H9 (cell line): ENCODE data around the gene TMEM169. TPM values are rescaled to one million over a fixed set of nuclear protein-coding genes. Genes with fewer than 3 reads are reported as not detected.

Experiments used
- DNase-seq: peaks from one replicate; pipeline ENCODE4 v3.0.0-alpha.2; 2017
- H2AFZ ChIP-seq: one replicate; pipeline ENCODE4 v1.6.1; 2013; ENCODE audit warnings: mild to moderate bottlenecking, low read length, control low read depth, moderate library complexity
- H2AK5ac ChIP-seq: 2 replicates; pipeline ENCODE4 v1.6.1; 2013; ENCODE audit warnings: low read length, control low read depth, mixed read lengths; ENCODE audit not compliant: insufficient read length
- H2BK120ac ChIP-seq: one replicate; pipeline ENCODE4 v1.6.1; 2013; ENCODE audit warnings: low read depth, mild to moderate bottlenecking, low read length, control low read depth, inconsistent platforms; ENCODE audit not compliant: poor library complexity, severe bottlenecking
- H2BK12ac ChIP-seq: 2 replicates; pipeline ENCODE4 v1.6.1; 2013; ENCODE audit warnings: low read length, control low read depth, mixed read lengths, low read depth; ENCODE audit not compliant: insufficient read length
- H2BK15ac ChIP-seq: 2 replicates; pipeline ENCODE4 v1.6.1; 2013; ENCODE audit warnings: low read depth, low read length, control low read depth
- H2BK20ac ChIP-seq: one replicate; pipeline ENCODE4 v1.6.1; 2013; ENCODE audit warnings: low read depth, mild to moderate bottlenecking, low read length, control low read depth, inconsistent platforms; ENCODE audit not compliant: poor library complexity, severe bottlenecking
- H2BK5ac ChIP-seq: 2 replicates; pipeline ENCODE4 v1.6.1; 2013; ENCODE audit warnings: low read length, control low read depth, mixed read lengths; ENCODE audit not compliant: insufficient read length
- H3K14ac ChIP-seq: 2 replicates; pipeline ENCODE4 v1.6.1; 2013; ENCODE audit warnings: low read length, control low read depth; ENCODE audit not compliant: insufficient read depth
- H3K18ac ChIP-seq: 2 replicates; pipeline ENCODE4 v1.6.1; 2013; ENCODE audit warnings: low read depth, mild to moderate bottlenecking, mixed read lengths, low read length, control low read depth; ENCODE audit not compliant: insufficient read length
- H3K23ac ChIP-seq: 2 replicates; pipeline ENCODE4 v1.6.1; 2013; ENCODE audit warnings: low read length, control low read depth, mixed read lengths, low read depth; ENCODE audit not compliant: insufficient read length
- H3K23me2 ChIP-seq: 2 replicates; pipeline ENCODE4 v1.6.1; 2013; ENCODE audit warnings: low read depth, mild to moderate bottlenecking, mixed read lengths, low read length, control low read depth; ENCODE audit not compliant: insufficient read length, poor library complexity, severe bottlenecking
- H3K27ac ChIP-seq: 2 replicates; pipeline ENCODE4 v1.5.1; 2013; ENCODE audit warnings: low read length, control low read depth, mixed read lengths, low read depth; ENCODE audit not compliant: insufficient read length
- H3K27me3 ChIP-seq: 2 replicates; pipeline ENCODE4 v1.6.1; 2013; ENCODE audit warnings: low read length, control low read depth, inconsistent platforms; ENCODE audit not compliant: insufficient read depth
- H3K4ac ChIP-seq: 2 replicates; pipeline ENCODE4 v1.6.1; 2013; ENCODE audit warnings: low read depth, mild to moderate bottlenecking, control low read depth, inconsistent platforms, low read length, moderate library complexity
- H3K4me1 ChIP-seq: 2 replicates; pipeline ENCODE4 v1.6.1; 2013; ENCODE audit warnings: low read length, control low read depth, inconsistent platforms; ENCODE audit not compliant: insufficient read depth
- H3K4me2 ChIP-seq: 2 replicates; pipeline ENCODE4 v1.6.1; 2013; ENCODE audit warnings: low read length, control low read depth, mixed read lengths; ENCODE audit not compliant: insufficient read length, insufficient read depth
- H3K56ac ChIP-seq: 2 replicates; pipeline ENCODE4 v1.6.1; 2013; ENCODE audit warnings: low read depth, mild to moderate bottlenecking, mixed read lengths, low read length, control low read depth; ENCODE audit not compliant: insufficient read length
- H3K79me1 ChIP-seq: 2 replicates; pipeline ENCODE4 v1.6.1; 2013; ENCODE audit warnings: low read depth, mild to moderate bottlenecking, moderate library complexity, low read length, control low read depth, inconsistent platforms; ENCODE audit not compliant: insufficient read depth, poor library complexity, severe bottlenecking
- H3K79me2 ChIP-seq: 2 replicates; pipeline ENCODE4 v1.6.1; 2013; ENCODE audit warnings: low read length, control low read depth, inconsistent platforms; ENCODE audit not compliant: insufficient read depth
- H3K9ac ChIP-seq: 2 replicates; pipeline ENCODE4 v1.6.1; 2013; ENCODE audit warnings: low read length, control low read depth, mixed read lengths; ENCODE audit not compliant: insufficient read length; ENCODE audit errors: extremely low read depth
- H3K9me3 ChIP-seq: one replicate; pipeline ENCODE4 v1.6.1; 2013; ENCODE audit warnings: low read depth, low read length, inconsistent platforms; ENCODE audit not compliant: control insufficient read depth
- H3T11ph ChIP-seq: one replicate; pipeline ENCODE4 v1.6.1; 2013; ENCODE audit warnings: mild to moderate bottlenecking, low read length, control low read depth, inconsistent platforms
- H4K20me1 ChIP-seq: one replicate; pipeline ENCODE4 v1.6.1; 2013; ENCODE audit not compliant: control insufficient read depth, insufficient read length, insufficient read depth
- H4K5ac ChIP-seq: 2 replicates; pipeline ENCODE4 v1.6.1; 2013; ENCODE audit warnings: low read depth, mild to moderate bottlenecking, mixed read lengths, low read length, control low read depth; ENCODE audit not compliant: insufficient read length
- H4K8ac ChIP-seq: replicated peaks from 2 replicates; pipeline ENCODE4 v1.6.1; 2013; ENCODE audit warnings: low read length, control low read depth, mixed read lengths, low read depth; ENCODE audit not compliant: insufficient read length
- H4K91ac ChIP-seq: 2 replicates; pipeline ENCODE4 v1.6.1; 2013; ENCODE audit warnings: low read depth, mild to moderate bottlenecking, moderate library complexity, mixed read lengths, low read length, control low read depth; ENCODE audit not compliant: insufficient read length
- H3K27ac Mint-ChIP-seq, 3 experiments: 2 replicates in 2 of 3; 3 replicates in 1 of 3; pipeline ENCODE4 v1.8.0; 2020 to 2021; ENCODE audit warnings: mixed read lengths in 3 of 3, mild to moderate bottlenecking in 1 of 3, moderate library complexity in 1 of 3
- H3K27me3 Mint-ChIP-seq: 2 replicates; pipeline ENCODE4 v1.8.0; 2021; ENCODE audit warnings: low read depth, mild to moderate bottlenecking, moderate library complexity, mixed read lengths
- H3K36me3 Mint-ChIP-seq, 3 experiments: 2 replicates in 2 of 3; 3 replicates in 1 of 3; pipeline ENCODE4 v1.8.0; 2020 to 2021; ENCODE audit warnings: low read depth in 3 of 3, mixed read lengths in 3 of 3; ENCODE audit not compliant: insufficient read depth in 1 of 3
- H3K4me1 Mint-ChIP-seq, 2 experiments: 2 replicates each; pipeline ENCODE4 v1.8.0; 2020; ENCODE audit warnings: mixed read lengths in 2 of 2
- H3K4me3 Mint-ChIP-seq, 2 experiments: 2 replicates in 1 of 2; 3 replicates in 1 of 2; pipeline ENCODE4 v1.8.0; 2020 to 2021; ENCODE audit warnings: mild to moderate bottlenecking in 2 of 2, mixed read lengths in 2 of 2, moderate library complexity in 1 of 2
- H3K9me3 Mint-ChIP-seq, 2 experiments: 2 replicates in 1 of 2; 3 replicates in 1 of 2; pipeline ENCODE4 v1.8.0; 2020; ENCODE audit warnings: mild to moderate bottlenecking in 2 of 2, mixed read lengths in 2 of 2, moderate library complexity in 1 of 2
- CTCF ChIP-seq: fragments of 200-600 bp; sonication (generic); conservative IDR thresholded peaks from 3 replicates; pipeline ENCODE4 v1.8.0; 2021; ENCODE audit warnings: antibody characterized with exemption, mild to moderate bottlenecking
- WGBS: extraction: QIAGEN DNeasy Blood & Tissue Kit; methylation state at CpG from one replicate; pipeline ENCODE4 v1.1.7; 2013; ENCODE audit warnings: missing lambda C conversion rate, low lambda C conversion rate, mixed read lengths; ENCODE audit not compliant: insufficient read length; ENCODE audit errors: extremely low coverage; 5-methylcytosine and 5-hydroxymethylcytosine counted together
- total RNA-seq: library from RNA; stranded (reverse); gene quantifications from 2 replicates; pipeline ENCODE4 v1.2.1, GENCODE V29; 2021

Gene TMEM169
- total RNA-seq, 1 experiment from 2014 or later: 1.0 TPM

- Histone ChIP-seq H3K18ac (no peak overlapping the region), H3K9me3 (no peaks in the 10 kb centered on the region), H4K5ac (no peak overlapping the region), H3K9ac (no peak overlapping the region), H2BK120ac (no peak overlapping the region), H3K79me2 (no peaks in the 10 kb centered on the region), H2BK12ac (no peak overlapping the region), H3K4me1 (no peaks in the 10 kb centered on the region; the same call in 1 of the 2 replicates), H3T11ph (no peak overlapping the region), H2BK20ac (no peak overlapping the region), H2AFZ (no peak overlapping the region), H3K23ac (no peak overlapping the region), H3K56ac (no peak overlapping the region), H4K20me1 (no peaks in the 10 kb centered on the region), H2BK5ac (no peak overlapping the region), H2BK15ac (no peak overlapping the region), H3K4ac (no peak overlapping the region), H3K27ac (no peak overlapping the region), H3K27me3 (no peaks in the 10 kb centered on the region), H4K91ac (no peak overlapping the region), H3K14ac (no peak overlapping the region), H3K79me1 (no peaks in the 10 kb centered on the region), H2AK5ac (no peak overlapping the region), H3K23me2 (peaks cover under 1% of the 10 kb centered on the region), H3K4me2 (no peak overlapping the region), H4K8ac (no peak overlapping the region)
- no peak overlapping the region for H3K4me3 Mint-ChIP-seq
- no peak overlapping the region for H3K27ac Mint-ChIP-seq
- peaks cover 0 to 2% (median 0%) of the 10 kb centered on the region in 3 experiments; a peak in 2 of 7 replicates for H3K36me3 Mint-ChIP-seq
- TF ChIP-seq CTCF: no peak
- H3K4me1 Mint-ChIP-seq: peaks cover 7 to 9% of the 10 kb centered on the region in 2 experiments
- WGBS: no CpG with 5 or more reads among the region's 1 CpG
- DNase-seq: no peak
- no peaks in the 10 kb centered on the region; the same call in 1 of the 2 replicates for H3K27me3 Mint-ChIP-seq
- no peaks in the 10 kb centered on the region for H3K9me3 Mint-ChIP-seq
These were observed 21.5 kb downstream of the TMEM169 start for GRCh38 chr2:216103213-216103612.
